SKM-1 treated with dmso at 0.1 percent for 144 hours (cell line): ENCODE data around the gene SLC2A13.
"Not testable (repeated sequence)": the region's sequence is repeated elsewhere in the genome, so short reads cannot be mapped to it uniquely, and the experiment has no call there.

Source experiments
- DNase-seq: peaks from one replicate; lab custom pipeline; 2025; ENCODE audit not compliant: unreplicated experiment; lab: John Stamatoyannopoulos, UW

The SLC2A13 gene

GRCh38 chr12:39773266-39773665 lies 332.6 kb downstream of the SLC2A13 start:
- DNase-seq: no peak

GRCh38 chr12:39772821-39773259 lies 333.0 kb downstream of the SLC2A13 start:
- DNase-seq: no peak

DNA sequence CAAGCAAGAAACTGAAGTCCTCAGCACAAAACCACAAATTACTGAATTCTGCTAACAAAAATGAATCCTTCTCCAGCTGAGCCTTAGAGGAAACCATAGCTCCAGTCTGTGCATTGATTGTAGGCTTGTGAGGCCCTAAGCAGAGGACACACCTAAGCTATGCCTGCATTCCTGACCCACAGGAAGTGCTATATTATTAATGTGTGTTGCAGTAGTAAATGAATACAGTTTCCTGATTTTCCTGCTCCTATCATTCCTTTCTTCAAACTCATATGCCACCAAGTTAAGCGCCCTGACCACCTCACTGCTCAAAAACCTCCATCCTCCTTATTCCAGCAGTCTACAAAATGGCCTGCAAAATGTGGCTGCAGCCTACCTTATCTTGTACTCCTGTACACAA lies 334.4 kb downstream of the SLC2A13 start:
- DNase-seq: no peak

DNA sequence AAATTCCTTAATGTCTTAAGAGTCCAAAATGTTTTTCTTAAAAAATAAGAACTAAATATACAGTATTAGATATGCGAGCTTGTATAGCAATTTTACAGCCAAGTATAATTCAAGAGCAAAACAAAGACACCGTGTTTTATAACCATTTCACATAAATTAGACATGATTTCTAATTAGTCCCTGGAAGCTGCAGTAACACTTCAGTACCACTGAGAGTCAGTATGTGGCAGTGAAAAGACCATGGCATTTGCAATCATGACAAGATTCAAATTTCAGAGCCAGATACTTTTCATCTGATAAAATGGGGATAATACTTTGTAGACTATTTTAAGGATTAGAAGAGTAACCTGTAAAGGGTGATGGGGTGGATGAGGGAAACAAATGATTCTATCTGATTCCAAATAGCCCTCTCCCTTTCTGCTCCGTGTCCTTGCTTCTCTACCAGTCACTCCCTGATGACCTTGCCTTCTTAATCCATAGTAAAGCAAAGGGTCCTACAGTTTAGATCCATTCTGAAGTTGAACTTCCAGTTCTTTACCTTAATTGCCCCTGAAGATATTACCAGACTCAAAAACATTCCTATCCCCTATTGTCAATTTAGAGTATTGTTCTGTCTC lies 340.8 kb downstream of the SLC2A13 start:
- DNase-seq: no peak

DNA sequence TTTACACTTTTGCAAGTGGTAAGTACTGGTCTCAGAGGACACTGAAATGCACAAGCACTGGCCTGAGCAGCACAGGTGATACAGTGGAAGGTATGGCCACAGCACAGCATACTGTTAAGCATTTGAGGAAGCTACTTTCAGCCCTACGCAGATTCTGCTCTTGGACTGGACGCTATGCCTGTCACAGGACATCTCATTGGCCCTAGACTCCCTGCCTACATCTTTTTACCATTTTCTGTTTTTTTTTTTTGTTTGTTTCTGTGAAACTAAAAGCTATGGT lies 342.1 kb downstream of the SLC2A13 start:
- no peak for DNase-seq

- DNase-seq: no peak
Measured at GRCh38 chr12:39763071-39763889, 342.6 kb downstream of the SLC2A13 start.

DNA sequence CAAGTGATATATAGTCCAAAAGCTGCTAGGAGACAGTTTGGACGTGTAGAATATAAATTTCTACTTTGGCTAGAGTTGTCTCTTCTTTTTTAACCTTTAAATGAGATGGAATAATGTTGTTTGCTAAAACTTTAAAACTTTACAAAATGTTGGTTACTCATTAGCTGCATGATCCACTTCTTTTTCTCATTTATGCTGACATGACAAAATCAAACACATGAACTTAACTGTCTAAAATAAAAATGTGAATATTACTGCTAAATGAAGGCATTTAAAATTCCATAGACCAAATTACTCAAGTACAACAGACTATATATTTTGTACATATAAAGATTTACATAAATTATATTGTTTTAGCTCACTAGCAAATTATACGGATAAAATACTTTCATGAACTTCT lies 350.4 kb downstream of the SLC2A13 start:
- DNase-seq: no peak

DNA sequence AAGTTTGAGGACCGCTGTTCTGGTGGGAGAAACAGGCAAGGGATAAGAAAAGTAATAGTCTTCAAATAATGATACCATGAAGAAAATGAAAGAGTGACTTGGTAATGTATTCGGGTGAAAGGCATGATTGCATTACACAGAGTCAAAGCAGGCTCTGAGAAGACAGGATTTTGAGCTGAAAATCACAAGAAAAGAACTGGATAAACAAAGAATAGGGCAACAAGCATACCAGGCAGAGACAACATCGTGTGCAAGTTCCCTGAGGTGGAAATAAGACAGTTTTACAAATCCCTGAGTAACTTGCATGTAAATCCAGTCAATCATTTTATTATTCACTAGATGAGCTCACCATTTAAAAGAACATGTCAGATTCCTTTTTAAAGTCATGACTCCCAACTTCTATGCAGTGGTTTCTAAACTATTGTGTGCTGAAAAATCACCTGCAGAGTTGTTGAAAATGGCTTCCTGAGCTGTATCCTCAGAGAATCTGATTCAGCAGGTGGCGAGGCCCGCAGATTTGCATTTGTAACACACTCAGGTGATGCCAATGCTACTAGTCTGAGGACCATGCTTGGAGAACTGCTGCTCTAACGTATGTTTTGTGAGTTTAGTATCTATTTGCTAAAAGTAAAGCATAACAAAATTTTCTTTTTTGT lies 353.3 kb downstream of the SLC2A13 start:
- DNase-seq: no peak

DNA sequence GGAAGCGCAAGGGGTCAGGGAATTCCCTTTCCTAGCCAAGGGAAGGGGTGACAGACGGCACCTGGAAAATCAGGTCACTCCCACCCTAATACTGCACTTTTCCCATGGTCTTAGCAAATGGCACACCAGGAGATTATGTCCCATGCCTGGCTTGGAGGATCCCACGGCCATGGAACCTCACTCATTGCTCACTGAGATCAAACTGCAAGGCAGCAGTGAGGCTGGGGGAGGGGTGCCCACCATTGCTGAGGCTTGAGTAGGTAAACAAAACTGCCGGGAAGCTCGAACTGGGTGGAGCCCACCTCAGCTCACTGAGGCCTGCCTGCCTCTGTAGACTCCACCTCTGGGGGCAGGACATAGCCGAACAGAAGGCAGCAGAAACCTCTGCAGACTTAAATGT lies 359.7 kb downstream of the SLC2A13 start:
- DNase-seq: not testable (repeated sequence)

GRCh38 chr12:39743655-39744054 lies 362.2 kb downstream of the SLC2A13 start:
- DNase-seq: no peak

GRCh38 chr12:39736406-39736805 lies 369.5 kb downstream of the SLC2A13 start:
- DNase-seq: no peak

GRCh38 chr12:39723831-39724230 lies 382.1 kb downstream of the SLC2A13 start:
- no peak for DNase-seq

- DNase-seq: no peak
Measured at GRCh38 chr12:39722504-39722903, 383.4 kb downstream of the SLC2A13 start.

GRCh38 chr12:39713552-39713951 lies 392.3 kb downstream of the SLC2A13 start:
- DNase-seq: no peak

GRCh38 chr12:39712334-39712733 lies 393.5 kb downstream of the SLC2A13 start:
- no peak for DNase-seq
